HEK293 (cell line): ENCODE measurements around the gene TM4SF1.

Source experiments
- CTCF ChIA-PET: fragments of 350-600 bp; formaldehyde crosslinking; extraction: SDS; loops from one replicate; lab custom pipeline; 2021; ENCODE audit warnings: antibody characterized with exemption; lab: Yijun Ruan, JAX
- POLR2A ChIA-PET: fragments of 300-600 bp; formaldehyde crosslinking; extraction: SDS; loops from one replicate; lab custom pipeline; 2020; ENCODE audit warnings: antibody characterized with exemption, inconsistent platforms; lab: Yijun Ruan, JAX
- H3K27ac ChIP-seq: fragments of 200-500 bp; sonication (Bioruptor generic); 2 replicates; pipeline ENCODE4 v1.5.1; 2014; ENCODE audit warnings: low read depth, low read length, control low read depth, inconsistent platforms; ENCODE audit errors: extremely low read depth
- H3K36me3 ChIP-seq, 2 experiments: fragments of 200-500 bp in 1 of 2; sonication (Bioruptor generic) in 1 of 2; 1 replicate in 1 of 2; 2 replicates in 1 of 2; pipeline ENCODE4 v1.5.1; 2014 to 2017; ENCODE audit warnings: inconsistent platforms in 2 of 2, low read length in 2 of 2; ENCODE audit not compliant: control insufficient read depth in 2 of 2, insufficient read depth in 1 of 2
- H3K4me1 ChIP-seq: fragments of 200-500 bp; sonication (Bioruptor generic); 2 replicates; pipeline ENCODE4 v1.5.1; 2014; ENCODE audit warnings: mild to moderate bottlenecking, low read length, inconsistent platforms; ENCODE audit not compliant: control insufficient read depth, insufficient read depth
- H3K4me3 ChIP-seq: 2 replicates; pipeline ENCODE4 v1.5.1; 2011; ENCODE audit warnings: low read depth, mild to moderate bottlenecking, control low read depth, low read length, moderate library complexity
- H3K9me3 ChIP-seq: fragments of 200-500 bp; sonication (Bioruptor generic); 2 replicates; pipeline ENCODE4 v1.5.1; 2014; ENCODE audit warnings: low read depth, low read length, inconsistent platforms; ENCODE audit not compliant: control insufficient read depth, insufficient read depth
- AEBP2 ChIP-seq: fragments of 450-650 bp; formaldehyde crosslinking; IDR thresholded peaks from 2 replicates; pipeline ENCODE4 v1.5.1; 2016; ENCODE audit warnings: missing biosample characterization, missing genetic modification characterization, borderline replicate concordance
- PATZ1 ChIP-seq: fragments of 450-650 bp; formaldehyde crosslinking; IDR thresholded peaks from 2 replicates; pipeline ENCODE4 v1.5.1; 2016; ENCODE audit warnings: missing biosample characterization, missing genetic modification characterization
- PBX3 ChIP-seq: sonication (generic); formaldehyde crosslinking; IDR thresholded peaks from 2 replicates; pipeline ENCODE4 v1.8.1; 2022; ENCODE audit warnings: mild to moderate bottlenecking, moderate library complexity, missing genetic modification reagents
- PRDM10 ChIP-seq: fragments of 450-650 bp; formaldehyde crosslinking; IDR thresholded peaks from 2 replicates; pipeline ENCODE4 v1.5.1; 2016; ENCODE audit warnings: missing biosample characterization, missing genetic modification characterization
- RBAK ChIP-seq: fragments of 450-650 bp; formaldehyde crosslinking; IDR thresholded peaks from 2 replicates; pipeline ENCODE4 v1.5.1; 2016; ENCODE audit warnings: missing biosample characterization, missing genetic modification characterization
- TSHZ1 ChIP-seq: fragments of 450-650 bp; formaldehyde crosslinking; IDR thresholded peaks from 2 replicates; pipeline ENCODE4 v1.5.1; 2016; ENCODE audit warnings: missing biosample characterization, missing genetic modification characterization, borderline replicate concordance
- ZBTB48 ChIP-seq: fragments of 450-650 bp; formaldehyde crosslinking; IDR thresholded peaks from 2 replicates; pipeline ENCODE4 v1.5.1; 2016; ENCODE audit warnings: missing biosample characterization, missing genetic modification characterization
- ZNF114 ChIP-seq: fragments of 450-650 bp; formaldehyde crosslinking; IDR thresholded peaks from 2 replicates; pipeline ENCODE4 v1.5.0; 2017; ENCODE audit warnings: missing biosample characterization, missing genetic modification characterization
- ZNF157 ChIP-seq: fragments of 450-650 bp; formaldehyde crosslinking; IDR thresholded peaks from 2 replicates; pipeline ENCODE4 v1.5.1; 2016; ENCODE audit warnings: missing biosample characterization, missing genetic modification characterization
- ZNF362 ChIP-seq: fragments of 450-650 bp; formaldehyde crosslinking; IDR thresholded peaks from 2 replicates; pipeline ENCODE4 v1.5.1; 2016; ENCODE audit warnings: missing biosample characterization, missing genetic modification characterization
- ZNF394 ChIP-seq: fragments of 450-650 bp; formaldehyde crosslinking; IDR thresholded peaks from 2 replicates; pipeline ENCODE4 v1.5.1; 2016; ENCODE audit warnings: missing biosample characterization, missing genetic modification characterization, mild to moderate bottlenecking, moderate library complexity, borderline replicate concordance
- ZNF558 ChIP-seq: fragments of 450-650 bp; formaldehyde crosslinking; IDR thresholded peaks from 2 replicates; pipeline ENCODE4 v1.5.1; 2016; ENCODE audit warnings: missing biosample characterization, missing genetic modification characterization
- ZNF571 ChIP-seq: fragments of 450-650 bp; formaldehyde crosslinking; IDR thresholded peaks from 2 replicates; pipeline ENCODE4 v1.5.0; 2017; ENCODE audit warnings: missing biosample characterization, missing genetic modification characterization
- ZNF585B ChIP-seq: fragments of 450-650 bp; formaldehyde crosslinking; IDR thresholded peaks from 2 replicates; pipeline ENCODE4 v1.5.1; 2016; ENCODE audit warnings: missing biosample characterization, missing genetic modification characterization
- ZNF600 ChIP-seq: fragments of 450-650 bp; formaldehyde crosslinking; IDR thresholded peaks from 2 replicates; pipeline ENCODE4 v1.5.1; 2016; ENCODE audit warnings: missing biosample characterization, missing genetic modification characterization

TM4SF1 gene

GRCh38 chr3:149377408-149378364 is at the start of gene TM4SF1:
Gene TM4SF1, minus strand, starts transcription at chr3:149377649. Its CDS starts 102 bp downstream, at chr3:149377547.
- POLR2A ChIA-PET: no interaction called here
- no peaks in the 10 kb centered on the region for H3K36me3 ChIP-seq
- no peaks in the 10 kb centered on the region for H3K9me3 ChIP-seq
- no peaks in the 10 kb centered on the region for H3K4me1 ChIP-seq
- no peak within 1 kb of the TSS for H3K4me3 ChIP-seq
- CTCF ChIA-PET: no interaction called here
- TF ChIP-seq PRDM10 (tag by site-specific recombination) (0 out of 2 replicates have a peak, but pooled peaks have one; percentile 12), ZNF114 (tag by site-specific recombination) (no peak)
- H3K27ac ChIP-seq: no peak within 1 kb of the TSS

- CTCF ChIA-PET: no interaction called here
- POLR2A ChIA-PET: no interaction called here
- no peak for TF ChIP-seq ZNF571 (tag by site-specific recombination)
- TF ChIP-seq ZNF394: no peak
- no peak for TF ChIP-seq ZBTB48 (tag by site-specific recombination)
- TF ChIP-seq ZNF362: no peak
- TF ChIP-seq PBX3 (CRISPR knock-in tag): no peak
- TF ChIP-seq AEBP2 (tag by site-specific recombination): no peak
- TF ChIP-seq RBAK: no peak
- TF ChIP-seq ZNF600 (tag by site-specific recombination): no peak
- TF ChIP-seq TSHZ1 (tag by site-specific recombination): no peak
- no peak for TF ChIP-seq ZNF157 (tag by site-specific recombination)
- no peak for TF ChIP-seq ZNF585B
- TF ChIP-seq ZNF558 (tag by site-specific recombination): no peak
- TF ChIP-seq PATZ1 (tag by site-specific recombination): no peak
- H3K4me1 ChIP-seq: no peaks in the 10 kb centered on the region
- H3K4me3 ChIP-seq: no peak overlapping the region
- no peaks in the 10 kb centered on the region for H3K36me3 ChIP-seq
- H3K27ac ChIP-seq: no peak overlapping the region
- no peaks in the 10 kb centered on the region for H3K9me3 ChIP-seq
Measured at GRCh38 chr3:149426325-149426724, 48.9 kb upstream of the TM4SF1 start.
